Lower lobe of right lung (tissue), 2 donors: ENCODE measurements around the gene BCL2L11. TPM values are rescaled to one million over a fixed set of nuclear protein-coding genes. Genes with fewer than 3 reads are reported as not detected.
"Not testable (repeated sequence)": the region's sequence is repeated elsewhere in the genome, so short reads cannot be mapped to it uniquely, and the experiment has no call there.

Experiments used
- ATAC-seq, 2 donors: fragments of 200-7000 bp; cut with Tn5 transposase; one replicate each; pipeline ENCODE4 v1.9.1; 2020 to 2022; ENCODE audit warnings: mild to moderate bottlenecking in 2 of 2, moderate library complexity in 2 of 2
- DNase-seq: peaks from one replicate; pipeline ENCODE4 v3.0.0-alpha.2; 2020
- H3K27ac ChIP-seq: fragments of 200-600 bp; one replicate; pipeline ENCODE4 v1.8.0; 2022
- H3K27me3 ChIP-seq: fragments of 200-600 bp; one replicate; pipeline ENCODE4 v1.8.0; 2022; ENCODE audit warnings: low read depth
- H3K36me3 ChIP-seq: fragments of 200-600 bp; one replicate; pipeline ENCODE4 v1.8.0; 2022; ENCODE audit warnings: mild to moderate bottlenecking
- H3K4me1 ChIP-seq: fragments of 200-600 bp; one replicate; pipeline ENCODE4 v1.8.0; 2022
- H3K4me3 ChIP-seq: fragments of 200-600 bp; one replicate; pipeline ENCODE4 v1.8.0; 2022; ENCODE audit warnings: mild to moderate bottlenecking
- H3K9me3 ChIP-seq: fragments of 200-600 bp; one replicate; pipeline ENCODE4 v1.8.0; 2022
- CTCF ChIP-seq: fragments of 200-600 bp; IDR thresholded peaks from one replicate; pipeline ENCODE4 v1.8.0; 2022; ENCODE audit warnings: antibody characterized with exemption, mild to moderate bottlenecking
- intact Hi-C: fragments of 100-400 bp; cut with DNase I; formaldehyde crosslinking; loops from one replicate; pipeline ENCODE4 v1.11.0; 2022
- long read RNA-seq: library from polyadenylated mRNA; unstranded; transcript quantifications from one replicate; pipeline ENCODE4 v2.0.0, GENCODE V29; 2021
- total RNA-seq: library from RNA; stranded (reverse); fragmentation: NEBNext Ultra II Directional; extraction: Animal tissue kit (Norgen Biotek cat#: 25700); gene quantifications from one replicate; pipeline ENCODE4 v1.2.1, GENCODE V29; 2021
- donor health status: DM: no; HTN: yes; CAD: no; lungs with severe emphysema.

The BCL2L11 gene
- 23.7 TPM for total RNA-seq
- long read RNA-seq, partial matches to known transcripts = 0 of 12 reads
- long read RNA-seq, other reads (novel, unspliced or antisense) = 11 of 12 reads

GRCh38 chr2:111120253-111121027 is at the start of gene BCL2L11:
Gene BCL2L11, plus strand, starts transcription at chr2:111120914. Its CDS starts 2,832 bp downstream, at chr2:111123746.
- H3K27ac ChIP-seq = peak within 1 kb of the TSS; percentile 91
- peaks cover 38% of the 10 kb centered on the region for H3K27me3 ChIP-seq
- peaks cover 19% of the 10 kb centered on the region for H3K36me3 ChIP-seq
- intact Hi-C loops = no loop called here
- peak; percentile 95 for DNase-seq
- no peaks in the 10 kb centered on the region for H3K9me3 ChIP-seq
- H3K4me1 ChIP-seq = peaks cover 49% of the 10 kb centered on the region
- peak within 1 kb of the TSS; percentile 88 for H3K4me3 ChIP-seq
- no peak for TF ChIP-seq CTCF
- ATAC-seq = peak; percentile 86 to 90

GRCh38 chr2:111071600-111072171 is 49.0 kb upstream of the BCL2L11 start:
- Histone ChIP-seq H3K9me3 (no peaks in the 10 kb centered on the region), H3K4me1 (peaks cover 17% of the 10 kb centered on the region), H3K27me3 (no peaks in the 10 kb centered on the region), H3K36me3 (no peaks in the 10 kb centered on the region), H3K4me3 (no peak overlapping the region), H3K27ac (peak overlapping the region; percentile 59)
- no peak for TF ChIP-seq CTCF
- intact Hi-C loops = no loop called here
- ATAC-seq (peak; percentile 73 to 75), DNase-seq (no peak)

GRCh38 chr2:111072220-111072871 is 48.4 kb upstream of the BCL2L11 start:
- Histone ChIP-seq H3K27ac (peak overlapping the region; percentile 59), H3K4me1 (peaks cover 17% of the 10 kb centered on the region), H3K27me3 (no peaks in the 10 kb centered on the region), H3K4me3 (no peak overlapping the region), H3K36me3 (no peaks in the 10 kb centered on the region), H3K9me3 (no peaks in the 10 kb centered on the region)
- DNase-seq = no peak
- TF ChIP-seq CTCF = no peak
- peak; percentile 51 to 58 for ATAC-seq
- intact Hi-C loops = no loop called here

- H3K4me1 ChIP-seq, H3K4me3 ChIP-seq, DNase-seq, H3K36me3 ChIP-seq, H3K9me3 ChIP-seq, ATAC-seq, intact Hi-C loops, H3K27me3 ChIP-seq, H3K27ac ChIP-seq: not testable (repeated sequence)
Observed at GRCh38 chr2:111082659-111083058, 38.1 kb upstream of the BCL2L11 start.

- no peak overlapping the region for H3K4me3 ChIP-seq
- ATAC-seq = no peak
- intact Hi-C loops = no loop called here
Observed at GRCh38 chr2:111091811-111092211, 28.9 kb upstream of the BCL2L11 start.

More at GRCh38 chr2:111091811-111092211, 28.9 kb upstream of the BCL2L11 start:
- Histone ChIP-seq H3K9me3 (no peaks in the 10 kb centered on the region), H3K27me3 (no peaks in the 10 kb centered on the region), H3K36me3 (no peaks in the 10 kb centered on the region), H3K27ac (no peak overlapping the region), H3K4me1 (no peaks in the 10 kb centered on the region)
- no peak for TF ChIP-seq CTCF
- DNase-seq = no peak
